Vagina (tissue), 2 donors: ENCODE data around the gene CUL5.

Experiments
- CTCF ChIP-seq, 3 experiments: fragments of 450-650 bp in 2 of 3; fragments of 200-600 bp in 1 of 3; sonication (generic) in 1 of 3; IDR thresholded peaks; one replicate each; pipeline ENCODE4 v1.5.1; 2017 to 2019; ENCODE audit warnings: antibody characterized with exemption in 3 of 3, mild to moderate bottlenecking in 2 of 3, moderate library complexity in 2 of 3
- POLR2A ChIP-seq, 2 donors: fragments of 450-650 bp; IDR thresholded peaks; one replicate each; pipeline ENCODE4 v1.6.1; 2017; ENCODE audit warnings: antibody characterized with exemption in 2 of 2, mild to moderate bottlenecking in 2 of 2, moderate library complexity in 2 of 2
- POLR2AphosphoS5 ChIP-seq, 2 donors: sonication (generic); formaldehyde crosslinking; IDR thresholded peaks; one replicate each; pipeline ENCODE4 v1.9.0; 2017; ENCODE audit warnings: antibody characterized with exemption in 2 of 2, mild to moderate bottlenecking in 2 of 2, low read depth in 1 of 2; ENCODE audit not compliant: insufficient read depth in 1 of 2

- TF ChIP-seq CTCF (IDR thresholded peaks at IDR 0.05) (no peak), POLR2A (IDR thresholded peaks at IDR 0.05) (no peak), POLR2AphosphoS5 (IDR thresholded peaks at IDR 0.05; ENCODE audit: insufficient read depth in 1 of 2, low read depth in 1 of 2) (no peak)
Observed at GRCh38 chr11:108144615-108145014, 135.9 kb downstream of the CUL5 start.
